Tongue (tissue), 2 donors: ENCODE measurements around the gene ENTREP1. TPM values are rescaled to one million over a fixed set of nuclear protein-coding genes. Genes with fewer than 3 reads are reported as not detected.
"Not testable (repeated sequence)": the region's sequence is repeated elsewhere in the genome, so short reads cannot be mapped to it uniquely, and the experiment has no call there.

Experiments
- DNase-seq: peaks from one replicate; pipeline ENCODE4 v3.0.0-alpha.2; 2015
- total RNA-seq: library from RNA; depleted of rRNA; stranded (reverse); fragments of >200 nt; gene quantifications from one replicate; pipeline ENCODE4 v1.2.3, GENCODE V29; 2014

Gene ENTREP1
- total RNA-seq, 1 donor from 2014 or later, result 16.3 TPM

DNA sequence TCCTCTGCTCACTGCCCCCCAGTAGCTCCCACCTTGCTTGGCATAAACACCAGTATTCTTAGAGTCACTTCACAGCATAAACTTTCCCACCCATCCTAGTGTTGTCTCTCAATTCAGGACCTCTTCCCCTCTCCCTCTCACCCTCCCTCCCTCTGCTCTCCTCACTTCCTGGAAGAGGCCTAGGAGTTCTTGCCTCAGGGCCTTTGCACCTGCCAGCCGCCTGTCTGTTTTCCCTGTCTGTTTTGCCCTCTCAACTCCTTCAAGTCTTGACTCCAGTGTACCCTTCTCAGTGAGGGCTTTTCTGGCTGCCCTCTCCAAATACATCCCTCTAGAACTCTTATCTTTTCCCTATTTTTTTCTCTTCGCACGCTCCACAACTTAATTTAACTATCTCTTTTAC lies 86.2 kb downstream of the ENTREP1 start:
- no peak for DNase-seq

DNA sequence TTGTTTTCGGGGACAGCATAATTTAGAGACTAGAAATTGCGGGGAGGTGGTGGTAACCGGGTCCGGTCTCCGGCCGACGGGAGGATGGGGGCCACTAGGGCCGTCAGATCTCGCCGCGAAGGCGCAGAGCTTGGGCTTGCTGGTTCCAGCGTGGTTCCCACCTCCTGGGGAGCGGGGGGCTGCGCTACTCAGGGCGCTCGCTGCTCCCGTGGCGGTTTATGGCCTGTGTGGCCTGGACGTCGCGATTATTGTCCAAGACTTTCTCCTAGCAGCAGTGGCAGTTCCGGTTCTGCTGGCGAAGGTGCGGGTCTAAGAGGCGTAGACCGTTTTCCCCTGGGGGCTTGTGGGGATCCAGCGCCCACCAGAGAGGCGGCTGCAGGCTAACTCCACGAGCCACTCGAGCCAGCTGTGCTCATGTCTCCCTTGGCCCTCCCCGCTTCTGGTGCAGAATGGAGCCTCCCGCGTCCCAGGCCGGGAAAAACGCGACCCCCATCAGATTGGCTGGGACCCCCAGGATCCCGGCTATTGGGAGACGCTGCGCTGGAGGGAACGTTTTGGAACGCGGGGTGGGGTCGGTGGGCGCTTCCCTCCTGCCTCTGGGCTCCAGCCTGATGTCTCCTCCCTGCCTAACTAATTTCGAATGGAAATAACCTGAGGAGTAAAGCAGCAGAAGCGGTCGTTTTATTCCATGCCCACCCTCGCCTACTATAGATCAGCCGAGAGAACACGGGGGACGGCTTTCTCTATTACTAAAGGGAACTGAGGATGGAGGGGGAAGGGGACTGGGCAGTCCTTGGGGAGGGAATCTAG lies 87.1 kb downstream of the ENTREP1 start:
- DNase-seq, result no peak

DNA sequence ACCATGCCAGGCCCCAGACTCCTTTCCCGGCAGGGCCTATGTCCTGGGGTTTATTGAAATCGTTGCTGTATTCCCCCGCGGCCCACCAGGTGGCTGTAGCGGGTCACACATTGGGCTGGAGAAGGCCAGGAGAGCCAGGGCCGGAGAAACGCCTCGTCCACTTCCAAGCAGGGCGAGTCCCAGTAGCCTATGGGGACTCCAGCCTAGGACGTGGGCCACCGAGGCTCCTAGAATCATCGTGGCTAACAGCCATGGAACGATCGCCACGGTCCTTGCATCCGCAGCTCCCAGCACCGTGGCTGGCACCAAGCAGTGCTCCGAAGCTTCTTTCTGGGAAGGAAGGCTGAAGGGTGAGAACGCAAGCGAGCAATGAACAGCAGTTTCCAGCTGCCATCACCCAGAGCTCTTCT lies 87.7 kb downstream of the ENTREP1 start:
- DNase-seq, result peak; percentile 79

DNA sequence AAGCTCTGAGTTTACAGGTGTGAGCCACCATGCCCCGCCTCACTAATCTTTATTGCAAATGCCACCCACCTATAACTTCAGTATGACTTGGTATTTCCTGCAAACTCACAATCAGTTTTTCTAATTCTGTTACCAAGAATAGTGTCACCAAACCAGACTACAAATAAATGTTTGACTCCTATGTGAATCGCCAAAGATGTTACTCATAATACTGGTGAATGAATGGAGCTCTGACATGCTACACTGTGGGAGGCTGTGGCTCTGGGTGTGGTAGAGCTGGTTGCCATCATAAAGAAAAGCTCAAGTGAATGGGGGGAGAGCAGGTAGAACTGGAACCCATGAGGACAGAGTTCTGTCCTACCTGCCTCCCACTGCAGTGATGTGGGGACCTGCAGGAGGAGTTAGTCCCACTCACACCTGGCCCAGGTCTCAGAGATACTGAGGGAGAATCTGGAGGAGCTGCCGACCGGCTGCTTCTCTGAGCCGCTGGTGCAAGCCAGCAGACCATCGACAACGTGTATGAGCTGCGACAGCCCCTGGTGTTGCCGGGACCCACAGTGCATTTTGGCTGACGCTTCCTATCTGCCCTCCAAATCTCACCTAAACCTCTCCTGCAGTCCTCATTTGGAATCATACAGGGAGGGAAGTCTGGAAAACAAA lies 95.7 kb downstream of the ENTREP1 start:
- DNase-seq, result no peak

DNA sequence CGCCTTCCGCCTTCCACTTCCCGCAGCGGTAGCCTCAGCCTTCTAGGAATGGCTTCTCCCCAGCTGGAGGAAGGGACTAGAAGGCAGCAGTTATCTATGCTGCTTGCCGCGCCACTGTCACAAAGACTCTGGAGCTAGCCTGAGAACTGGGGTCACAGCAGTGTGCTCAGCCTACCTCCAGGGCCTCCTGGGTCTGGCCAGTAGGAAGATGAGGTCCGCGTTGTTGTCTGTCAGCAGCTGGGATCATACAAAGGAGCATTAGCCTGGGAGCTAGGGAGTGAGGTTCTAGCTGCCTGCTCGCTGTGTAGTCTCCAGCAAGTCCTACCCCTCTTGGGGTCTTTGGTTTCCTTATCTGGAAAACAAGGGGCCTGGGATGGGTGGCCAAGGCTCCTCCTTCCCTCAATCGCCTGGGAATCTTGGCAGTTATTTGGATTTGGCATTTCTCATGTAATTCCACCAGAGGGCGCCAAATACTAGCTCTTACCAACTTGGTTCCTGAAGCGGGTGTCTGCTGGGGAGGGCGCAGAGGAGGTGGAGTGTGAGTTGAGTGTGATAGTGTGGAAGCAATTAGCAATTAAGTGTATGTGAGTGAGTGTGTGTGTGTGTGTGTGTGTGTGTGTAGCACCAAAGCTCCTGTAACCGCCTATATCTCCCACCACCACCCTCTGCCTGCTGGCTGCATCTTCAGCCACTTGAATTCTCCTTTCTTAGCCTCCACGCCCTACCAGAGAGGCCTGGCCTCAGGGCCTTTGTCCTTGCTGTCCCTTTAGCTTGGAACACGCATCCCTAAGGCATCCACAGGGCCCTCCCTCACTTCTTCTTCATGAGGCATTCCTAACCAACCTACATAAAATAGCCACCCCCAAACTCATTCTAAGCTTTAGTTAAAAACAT lies 97.1 kb downstream of the ENTREP1 start:
- DNase-seq, result peak; percentile 86

DNA sequence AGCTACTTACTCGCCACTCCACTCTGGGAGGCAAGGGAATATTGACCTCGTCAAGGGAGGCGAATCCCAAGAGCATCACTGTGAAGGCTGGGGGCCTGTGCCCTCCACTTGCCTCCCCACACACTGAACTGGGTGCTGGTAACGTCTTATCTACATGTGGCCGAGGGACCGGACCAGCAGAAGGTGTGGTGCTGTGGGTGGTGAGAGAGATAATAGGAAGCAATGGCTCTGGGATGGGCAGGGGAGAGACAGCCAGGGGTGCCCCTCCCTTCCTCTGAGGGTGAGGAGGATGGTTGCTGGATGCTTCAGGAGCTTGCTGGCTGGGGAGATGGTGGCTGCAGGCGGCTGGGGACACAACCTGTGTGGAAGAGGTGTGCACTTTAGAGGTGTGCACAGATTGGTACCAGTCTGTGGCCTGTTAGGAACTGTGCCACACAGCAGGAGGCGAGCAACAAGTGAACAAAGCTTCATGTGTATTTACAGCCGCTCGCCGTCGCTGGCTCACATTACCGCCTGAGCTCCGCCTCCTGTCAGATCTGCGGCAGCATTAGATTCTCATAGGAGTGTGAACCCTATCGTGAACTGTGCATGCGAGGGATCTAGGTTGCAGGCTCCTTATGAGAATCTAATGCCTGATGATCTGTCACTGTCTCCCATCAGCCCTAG lies 100.3 kb downstream of the ENTREP1 start:
- DNase-seq, result no peak

DNA sequence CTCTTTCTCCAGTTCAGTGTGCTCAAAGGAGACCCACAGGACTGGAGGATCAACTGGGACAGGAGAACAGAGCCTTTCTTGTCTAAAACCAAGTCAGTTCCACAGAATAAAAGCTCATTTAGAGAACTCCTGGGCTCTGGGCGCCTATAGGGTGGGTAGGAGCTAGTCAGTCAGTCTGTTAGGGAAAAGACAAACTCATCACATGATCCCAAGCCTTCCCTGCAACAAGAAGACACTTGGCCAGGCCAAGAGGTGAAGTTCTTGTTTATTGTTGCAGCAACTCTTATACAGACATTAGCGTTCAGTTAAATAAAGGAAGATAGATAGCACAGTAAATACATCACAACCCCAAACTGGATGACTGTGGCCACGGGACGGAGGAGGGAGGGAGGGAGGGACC lies 102.3 kb downstream of the ENTREP1 start:
- no peak for DNase-seq

DNA sequence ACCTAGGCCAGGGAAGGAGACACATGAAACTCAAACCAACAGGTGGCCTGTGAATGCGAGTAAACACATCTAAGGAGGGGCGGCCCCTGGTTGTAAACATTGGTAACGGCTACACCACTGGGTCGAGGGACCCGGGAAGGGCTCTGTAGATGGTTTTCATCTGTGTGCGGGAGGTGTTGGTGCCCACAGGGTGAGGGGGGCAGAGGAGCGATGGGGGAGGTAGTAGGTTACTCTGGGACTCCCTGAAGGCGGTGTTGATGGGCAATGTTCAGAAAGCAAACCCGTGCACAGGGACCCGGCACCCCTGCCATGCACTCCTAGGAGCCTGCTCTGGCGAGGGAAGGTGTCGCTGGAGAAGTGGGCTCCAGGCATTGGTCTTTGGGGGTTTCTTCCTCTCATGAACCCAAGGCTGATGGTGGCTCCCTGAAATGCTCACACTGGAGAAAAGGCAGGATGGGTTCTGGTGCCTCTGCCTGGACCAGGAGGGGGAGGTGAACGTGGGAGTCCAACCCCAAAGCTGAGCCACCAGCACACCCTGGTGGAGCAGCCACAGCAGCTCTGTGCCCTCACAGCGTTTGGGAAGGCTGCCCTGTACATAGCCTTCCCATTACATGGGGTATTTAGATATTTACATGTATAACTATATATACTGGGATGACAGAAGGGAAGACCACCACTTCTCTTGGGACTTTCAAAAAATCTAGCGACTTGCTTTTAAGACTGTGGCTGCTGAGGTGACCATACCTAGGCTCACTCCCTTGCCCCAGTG lies 103.2 kb downstream of the ENTREP1 start:
- DNase-seq, result no peak

DNA sequence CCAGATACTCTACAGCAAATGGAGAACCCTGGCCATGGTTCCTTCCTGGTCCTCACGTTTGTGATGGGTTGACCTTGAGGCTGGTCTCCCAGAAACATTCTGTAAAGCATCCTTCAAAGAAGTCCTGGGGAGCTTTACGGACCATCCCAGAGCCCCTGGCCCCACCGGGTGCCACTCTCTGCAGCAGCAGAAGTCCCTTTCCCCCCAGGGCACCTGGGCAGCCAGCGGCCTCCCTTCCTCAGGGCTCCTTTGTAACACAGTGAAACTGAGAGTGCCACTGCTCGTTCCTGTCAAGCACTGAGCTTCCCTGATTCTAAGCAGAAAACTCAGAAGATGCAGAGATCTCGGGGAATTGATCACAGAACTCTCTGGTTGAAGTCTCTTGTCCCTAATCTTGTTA lies 104.3 kb downstream of the ENTREP1 start:
- DNase-seq, result no peak

DNA sequence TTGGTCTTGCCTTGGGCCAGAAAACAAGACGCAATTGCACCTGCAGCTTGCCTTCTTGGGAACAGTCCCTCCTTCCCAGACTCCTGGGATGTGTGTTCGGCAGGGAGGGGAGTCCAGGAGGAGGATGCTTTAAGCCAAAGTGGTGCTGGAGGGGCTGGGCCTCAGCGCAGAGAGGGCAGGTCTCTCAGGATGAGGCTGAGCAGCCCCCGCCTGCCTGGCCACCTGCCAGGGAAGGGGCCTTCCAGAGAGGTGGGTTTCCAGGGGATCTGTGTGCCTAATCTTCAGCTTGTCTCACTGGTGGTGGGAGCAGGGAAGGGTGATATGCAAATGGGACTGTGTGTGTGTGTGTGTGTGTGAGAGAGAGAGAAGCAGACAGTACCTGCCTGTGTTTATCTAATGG lies 105.2 kb downstream of the ENTREP1 start:
- DNase-seq, result no peak

DNA sequence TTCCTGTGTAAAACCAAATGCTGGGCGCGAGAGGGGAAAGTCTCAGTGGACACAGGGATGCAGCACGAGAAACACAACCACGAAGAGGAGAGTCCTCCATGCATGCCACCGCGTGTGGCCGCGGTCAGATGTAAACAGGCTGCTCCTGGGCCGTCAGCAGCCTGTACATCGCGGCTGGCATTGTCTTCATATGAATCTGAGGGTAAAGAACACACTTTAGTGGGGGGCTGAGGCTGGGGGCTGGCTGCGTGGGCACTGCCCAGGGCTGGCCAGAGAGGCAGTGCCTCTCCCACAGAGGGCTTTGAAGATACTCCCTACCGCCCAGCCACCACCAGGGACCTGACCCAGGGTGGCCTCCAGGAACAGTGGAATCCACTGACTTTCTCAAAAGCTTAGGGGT lies 106.2 kb downstream of the ENTREP1 start:
- no peak for DNase-seq

DNA sequence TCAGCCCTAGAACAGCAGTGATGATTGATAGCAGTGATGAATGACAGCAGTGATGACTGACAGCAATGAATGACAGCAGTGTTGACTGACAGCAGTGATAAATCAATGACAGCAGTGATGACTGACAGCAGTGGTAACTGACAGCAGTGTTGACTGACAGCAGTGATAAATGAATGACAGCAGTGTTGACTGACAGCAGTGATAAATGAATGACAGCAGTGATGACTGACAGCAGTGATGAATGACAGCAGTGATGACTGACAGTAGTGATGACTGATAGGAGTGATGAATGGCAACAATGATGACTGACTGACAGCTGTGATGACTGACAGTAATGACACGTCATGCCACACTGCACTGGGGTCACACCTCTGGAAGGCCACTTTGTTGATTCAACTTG lies 106.8 kb downstream of the ENTREP1 start:
- no peak for DNase-seq

DNA sequence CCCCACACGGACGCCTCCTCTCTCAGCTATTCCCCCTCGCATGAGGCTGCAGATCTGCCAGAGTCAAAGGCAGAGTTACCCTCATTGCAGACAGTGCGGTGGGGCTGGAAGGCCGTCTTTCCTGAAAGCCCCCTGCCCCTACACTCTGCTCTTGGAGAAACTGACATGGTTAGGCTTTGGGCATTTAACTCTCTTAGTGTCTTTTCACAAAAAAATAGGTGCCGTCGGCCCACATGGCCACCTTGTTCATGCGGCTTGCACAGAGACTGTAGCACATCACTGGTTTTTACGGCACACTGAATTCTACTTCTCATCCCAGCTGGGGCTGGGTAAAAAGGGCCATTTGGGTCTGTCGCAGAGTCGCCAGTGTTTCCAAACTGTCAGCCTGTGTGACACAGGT lies 107.6 kb downstream of the ENTREP1 start:
- no peak for DNase-seq

DNA sequence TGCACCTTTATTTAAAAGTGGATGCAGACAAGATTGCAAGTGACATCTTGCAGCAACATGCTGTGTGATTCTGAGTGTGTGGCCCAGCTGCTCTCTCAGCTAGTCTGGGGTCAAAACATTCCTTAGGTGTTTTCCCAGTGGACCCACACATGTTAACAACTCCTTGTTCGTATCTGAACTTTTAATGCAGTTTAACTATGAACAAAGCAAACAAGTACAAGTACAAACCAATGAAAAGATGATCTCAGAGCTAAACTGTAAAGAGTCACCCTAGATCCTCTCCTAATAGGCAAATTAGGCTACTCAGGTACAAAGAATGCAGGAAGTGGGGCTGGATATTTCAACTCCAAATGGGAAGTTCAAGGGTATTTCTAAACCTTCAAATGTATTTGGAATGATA lies 108.4 kb downstream of the ENTREP1 start:
- no peak for DNase-seq

DNA sequence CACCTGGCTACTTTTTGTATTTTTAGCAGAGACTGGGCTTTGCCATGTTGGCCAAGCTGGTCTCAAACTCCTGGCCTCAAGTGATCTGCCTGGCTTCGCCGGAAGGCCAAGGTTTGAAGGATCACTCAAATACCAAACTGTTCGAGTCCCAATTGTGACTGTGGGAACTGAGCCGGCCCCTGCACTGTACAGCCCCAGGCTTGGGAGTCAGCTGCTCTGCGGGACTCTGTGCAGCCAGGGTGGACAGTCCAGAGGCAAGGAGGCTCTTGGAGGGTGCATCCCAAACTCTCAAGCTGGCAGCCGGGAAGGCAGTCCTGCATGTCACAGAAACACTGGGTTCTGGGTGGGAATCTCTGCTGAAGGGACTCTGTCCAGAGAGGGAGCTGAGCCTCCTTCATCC lies 109.0 kb downstream of the ENTREP1 start:
- DNase-seq, result no peak

DNA sequence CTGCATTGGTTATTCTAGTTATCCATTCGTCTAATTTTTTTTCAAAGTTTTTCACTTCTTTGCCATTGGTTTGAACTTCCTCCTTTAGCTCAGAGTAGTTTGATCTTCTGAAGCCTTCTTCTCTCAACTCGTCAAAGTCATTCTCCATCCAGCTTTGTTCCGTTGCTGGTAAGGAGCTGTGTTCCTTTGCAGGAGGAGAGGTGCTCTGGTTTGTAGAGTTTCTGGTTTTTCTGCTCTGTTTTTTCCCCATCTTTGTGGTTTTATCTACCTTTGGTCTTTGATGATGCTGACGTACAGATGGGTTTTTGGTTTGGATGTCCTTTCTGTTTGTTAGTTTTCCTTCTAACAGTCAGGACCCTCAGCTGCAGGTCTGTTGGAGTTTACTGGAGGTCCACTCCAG lies 114.6 kb downstream of the ENTREP1 start:
- DNase-seq, result not testable (repeated sequence)

DNA sequence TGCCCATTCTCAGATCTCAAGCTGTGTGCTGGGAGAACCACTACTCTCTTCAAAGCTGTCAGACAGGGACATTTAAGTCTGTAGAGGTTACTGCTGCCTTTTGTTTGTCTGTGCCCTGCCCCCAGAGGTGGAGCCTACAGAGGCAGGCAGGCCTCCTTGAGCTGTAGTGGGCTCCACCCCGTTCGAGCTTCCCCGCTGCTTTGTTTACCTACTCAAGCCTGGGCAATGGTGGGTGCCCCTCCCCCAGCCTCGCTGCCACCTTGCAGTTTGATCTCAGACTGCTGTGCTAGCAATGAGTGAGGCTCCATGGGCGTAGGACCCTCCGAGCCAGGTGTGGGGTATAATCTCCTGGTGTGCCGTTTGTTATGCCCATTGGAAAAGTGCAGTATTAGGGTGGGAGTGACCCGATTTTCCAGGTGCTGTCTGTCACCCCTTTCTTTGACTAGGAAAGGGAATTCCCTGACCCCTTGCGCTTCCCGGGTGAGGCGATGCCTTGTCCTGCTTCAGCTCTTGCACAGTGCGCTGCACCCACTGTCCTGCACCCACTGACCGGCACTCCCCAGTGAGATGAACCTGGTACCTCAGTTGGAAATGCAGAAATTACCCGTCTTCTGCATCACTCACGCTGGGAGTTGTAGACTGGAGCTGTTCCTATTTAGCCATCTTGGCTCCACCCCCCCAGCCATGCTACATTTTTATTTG lies 115.4 kb downstream of the ENTREP1 start:
- not testable (repeated sequence) for DNase-seq
